ENCODE measurements around the gene IL20. TPM values are rescaled to one million over a fixed set of nuclear protein-coding genes. Genes with fewer than 3 reads are reported as not detected.

Gene IL20
- not detected in 2 replicates for total RNA-seq

- DNase-seq (ENCODE audit: low read depth): peak; percentile 76
Observed at GRCh38 chr1:206864939-206865671, at the start of gene IL20. Gene IL20 (plus strand): TSS chr1:206865623. CDS start chr1:206865853, 230 bp downstream.

- no peak for DNase-seq (ENCODE audit: low read depth)
Observed at GRCh38 chr1:206816390-206817287, 48.8 kb upstream of the IL20 start.

GRCh38 chr1:206821493-206821892, 43.9 kb upstream of the IL20 start:
- DNase-seq (ENCODE audit: low read depth): no peak

- no peak for DNase-seq (ENCODE audit: low read depth)
Observed at GRCh38 chr1:206823727-206824126, 41.7 kb upstream of the IL20 start.

- DNase-seq (ENCODE audit: low read depth): no peak
Observed at GRCh38 chr1:206824331-206824730, 41.1 kb upstream of the IL20 start.

- DNase-seq (ENCODE audit: low read depth): no peak
Observed at GRCh38 chr1:206826394-206826793, 39.0 kb upstream of the IL20 start.

GRCh38 chr1:206828061-206828460, 37.4 kb upstream of the IL20 start:
- no peak for DNase-seq (ENCODE audit: low read depth)

GRCh38 chr1:206828765-206829164, 36.7 kb upstream of the IL20 start:
- DNase-seq (ENCODE audit: low read depth): no peak

- DNase-seq (ENCODE audit: low read depth): no peak
Observed at GRCh38 chr1:206829282-206829681, 36.1 kb upstream of the IL20 start.

GRCh38 chr1:206829875-206830274, 35.5 kb upstream of the IL20 start:
- no peak for DNase-seq (ENCODE audit: low read depth)

GRCh38 chr1:206831650-206832049, 33.8 kb upstream of the IL20 start:
- DNase-seq (ENCODE audit: low read depth): no peak

- DNase-seq (ENCODE audit: low read depth): no peak
Observed at GRCh38 chr1:206832352-206832880, 33.0 kb upstream of the IL20 start.

GRCh38 chr1:206833106-206833680, 32.2 kb upstream of the IL20 start:
- peak; percentile 62 for DNase-seq (ENCODE audit: low read depth)

- no peak for DNase-seq (ENCODE audit: low read depth)
Observed at GRCh38 chr1:206833801-206834200, 31.6 kb upstream of the IL20 start.

GRCh38 chr1:206834217-206834616, 31.2 kb upstream of the IL20 start:
- no peak for DNase-seq (ENCODE audit: low read depth)

GRCh38 chr1:206834711-206835110, 30.7 kb upstream of the IL20 start:
- no peak for DNase-seq (ENCODE audit: low read depth)

- DNase-seq (ENCODE audit: low read depth): no peak
Observed at GRCh38 chr1:206835186-206835585, 30.2 kb upstream of the IL20 start.

GRCh38 chr1:206836111-206836510, 29.3 kb upstream of the IL20 start:
- no peak for DNase-seq (ENCODE audit: low read depth)

- DNase-seq (ENCODE audit: low read depth): no peak
Observed at GRCh38 chr1:206839006-206839560, 26.3 kb upstream of the IL20 start.

GRCh38 chr1:206839857-206840256, 25.6 kb upstream of the IL20 start:
- DNase-seq (ENCODE audit: low read depth): no peak

GRCh38 chr1:206841609-206842323, 23.7 kb upstream of the IL20 start:
- DNase-seq (ENCODE audit: low read depth): no peak
